Hematopoietic multipotent progenitor cell treated with erythropoietin and hydrocortisone succinate and interleukin-3 and kit ligand, for 6 days (in vitro differentiated cells): ENCODE measurements around the gene GAS6.
"Not testable (repeated sequence)": the region's sequence is repeated elsewhere in the genome, so short reads cannot be mapped to it uniquely, and the experiment has no call there.

ENCODE experiments used
- DNase-seq: peaks from one replicate; pipeline ENCODE4 v3.0.0-alpha.2; 2015

Gene GAS6

DNA sequence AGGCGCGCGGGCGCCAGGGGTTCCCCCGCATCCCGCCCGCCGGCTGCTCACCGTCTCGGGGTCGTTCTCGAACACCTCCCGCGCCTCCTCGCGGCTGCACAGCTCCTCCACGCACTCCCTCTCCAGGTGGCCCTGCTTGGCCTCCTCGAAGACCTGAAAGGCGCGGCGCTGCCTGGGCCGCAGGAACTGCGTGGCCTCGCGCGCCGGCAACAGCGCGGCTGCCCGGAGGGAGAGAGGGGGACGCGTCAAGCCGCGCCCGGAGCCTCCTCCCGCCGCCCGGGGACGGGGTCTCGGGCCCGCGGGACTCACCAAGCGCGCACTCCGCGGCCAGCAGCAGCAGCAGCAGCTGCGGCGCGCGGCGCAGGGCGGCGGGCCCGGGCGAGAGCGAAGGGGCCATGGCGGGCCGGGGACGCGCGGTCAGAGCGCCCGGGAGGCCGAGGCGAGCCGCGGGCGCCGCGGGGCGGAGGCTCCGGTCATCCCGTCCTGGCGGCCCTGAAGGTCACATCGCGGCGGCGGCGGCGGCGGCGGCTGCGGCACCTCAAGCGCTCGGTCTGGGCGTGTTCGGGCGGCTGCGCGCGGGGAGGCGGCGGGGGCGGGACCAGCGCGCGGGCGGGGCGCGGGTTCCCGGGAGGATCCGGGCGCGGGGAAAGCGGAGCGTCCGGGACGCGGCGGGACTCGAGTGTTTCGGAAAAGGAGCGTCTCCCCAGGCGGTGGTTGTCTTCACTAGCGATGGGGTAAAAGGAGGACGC, at the start of gene GAS6:
Gene GAS6, minus strand, starts transcription at position 553 of the 749 bp plus-strand sequence. Its CDS starts 156 bp downstream, at position 397.
- no peak for DNase-seq

DNA sequence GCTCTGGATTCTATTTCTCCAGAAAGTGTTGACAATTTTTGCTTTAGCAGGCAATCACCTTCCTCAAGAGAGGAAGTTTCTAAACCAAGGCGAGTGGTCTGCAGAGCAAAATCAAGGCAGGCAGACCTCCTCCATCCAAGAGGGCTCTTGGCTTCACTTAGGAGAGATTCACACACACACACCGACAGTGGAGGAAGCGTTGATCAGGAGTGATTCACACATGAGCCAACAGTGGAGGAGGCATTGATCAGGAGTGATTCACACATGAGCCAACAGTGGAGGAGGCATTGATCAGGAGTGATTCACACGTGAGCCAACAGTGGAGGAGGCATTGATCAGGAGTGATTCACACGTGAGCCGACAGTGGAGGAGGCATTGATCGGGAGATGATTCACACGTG, 49.5 kb upstream of the GAS6 start:
- DNase-seq = not testable (repeated sequence)

DNA sequence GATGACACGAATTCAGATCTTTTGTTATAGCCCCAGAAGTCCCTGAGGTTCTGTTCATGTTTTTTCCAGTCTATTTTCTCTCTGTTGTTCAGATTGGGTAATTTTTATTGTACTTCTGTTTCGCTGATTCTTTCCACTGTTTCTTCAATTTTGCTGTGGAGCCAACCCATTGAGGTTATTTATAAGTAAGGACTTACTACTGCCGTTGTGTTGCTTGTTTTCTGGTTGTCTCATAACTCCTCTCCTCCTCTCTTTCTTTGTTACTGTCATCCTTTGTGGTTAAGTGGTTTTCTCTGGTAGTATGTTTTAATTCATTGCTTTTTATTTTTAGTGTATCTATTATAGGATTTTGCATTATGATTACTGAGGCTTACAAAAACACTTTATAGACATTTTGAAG, 48.7 kb upstream of the GAS6 start:
- no peak for DNase-seq

DNA sequence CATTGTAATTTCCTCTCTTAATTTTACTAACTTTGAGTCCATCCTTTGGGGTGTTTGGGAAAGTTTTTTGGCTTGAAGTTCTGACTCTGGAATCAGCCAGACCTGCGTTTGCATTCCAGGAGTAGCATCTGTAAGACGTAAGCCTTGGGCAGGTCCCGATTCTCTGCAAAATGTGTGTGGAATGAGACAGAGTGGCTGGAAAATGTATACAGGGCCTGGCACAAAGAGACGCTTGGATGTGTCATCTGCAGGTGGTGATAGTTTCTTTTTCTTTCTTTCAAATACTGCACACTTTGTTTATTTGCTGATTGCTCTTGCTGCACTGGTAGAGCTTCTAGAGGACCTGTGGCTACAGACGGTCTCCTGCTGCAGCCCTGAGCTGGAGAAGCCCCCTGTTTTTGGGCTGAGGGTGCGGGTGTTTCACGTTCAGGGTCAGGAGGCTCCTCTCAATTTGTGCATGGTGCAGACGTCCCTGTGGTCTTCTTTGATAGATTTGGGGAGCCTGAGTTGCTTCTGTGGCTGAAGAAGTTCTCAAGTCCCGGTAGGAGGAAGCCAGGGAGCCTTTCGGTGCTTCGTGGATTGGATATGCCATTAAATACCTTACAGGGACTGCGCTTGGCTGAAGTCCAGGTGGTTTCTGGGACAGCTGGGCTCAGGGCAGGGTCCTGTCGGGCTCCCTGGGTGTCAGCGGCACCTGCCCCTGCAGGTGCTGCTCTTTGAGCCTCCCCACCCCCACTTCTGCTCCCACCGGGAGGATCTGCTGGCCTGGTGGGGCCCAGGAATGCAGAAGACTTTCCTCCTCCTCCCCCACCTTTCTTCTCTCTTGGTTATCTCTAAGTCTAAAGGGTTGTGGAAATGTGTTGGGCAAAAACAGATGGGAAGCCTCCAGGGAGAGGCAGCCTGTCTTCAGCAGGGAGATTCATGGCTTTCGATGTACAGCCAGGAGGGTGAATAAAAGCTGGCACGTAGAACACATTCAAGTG, 44.0 kb upstream of the GAS6 start:
- no peak for DNase-seq

DNA sequence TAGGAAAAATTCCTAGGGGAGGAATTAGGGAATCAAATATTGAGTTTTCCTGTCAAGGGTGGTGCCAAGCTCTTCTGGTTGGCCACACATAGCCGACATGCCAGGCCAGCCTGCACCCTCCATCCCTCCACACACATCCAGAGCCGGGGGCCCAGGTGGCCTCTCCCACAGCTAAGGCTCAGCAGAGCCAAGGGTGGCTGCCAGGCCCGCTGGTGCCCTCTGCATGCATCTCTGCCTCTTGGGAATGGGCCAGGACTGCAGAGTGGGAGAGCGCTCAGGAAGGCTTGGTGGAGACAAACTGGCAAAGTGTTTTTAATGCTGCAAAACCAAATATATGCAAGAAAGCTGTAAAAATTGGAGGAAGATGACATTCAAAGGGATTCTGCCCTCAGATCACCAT, 42.7 kb upstream of the GAS6 start:
- no peak for DNase-seq

DNA sequence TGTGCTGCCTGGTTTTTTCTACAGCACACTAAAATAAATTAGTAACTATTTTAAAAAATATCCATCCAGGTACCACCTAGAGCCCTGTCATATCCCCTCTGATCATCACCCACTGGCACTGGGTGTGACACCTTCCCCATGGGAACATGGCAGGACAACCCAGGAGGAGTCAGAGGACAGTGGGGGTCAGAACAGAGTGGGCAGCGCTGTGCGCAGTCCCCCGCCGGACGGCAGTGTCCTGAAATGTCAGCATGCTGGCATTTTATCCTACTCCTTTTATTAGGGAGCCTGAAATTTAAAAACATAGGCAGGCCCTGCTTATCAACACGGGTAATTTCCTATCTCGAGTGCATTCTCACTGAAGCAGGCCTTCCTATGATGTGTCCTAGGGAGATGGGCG, 42.1 kb upstream of the GAS6 start:
- DNase-seq = no peak

DNA sequence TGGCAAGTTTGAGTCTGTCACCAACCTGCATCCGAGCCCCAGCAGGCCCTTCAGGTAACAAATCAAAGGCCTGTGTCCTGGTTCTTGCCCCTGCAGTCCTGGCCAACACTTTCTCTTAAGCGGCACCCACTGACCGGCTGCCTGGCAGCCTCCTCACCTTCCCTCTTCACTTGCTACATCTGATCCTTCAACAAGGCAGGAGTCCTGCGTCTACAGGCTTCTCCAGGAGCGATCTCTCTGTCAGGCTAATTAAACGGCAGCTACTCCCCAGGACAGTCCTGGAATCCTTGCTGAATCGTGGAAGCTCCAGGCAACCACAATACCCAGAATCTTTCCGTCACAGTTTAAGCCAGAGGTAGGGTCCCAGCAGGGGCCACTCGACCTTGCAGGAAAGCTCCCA, 41.1 kb upstream of the GAS6 start:
- no peak for DNase-seq

DNA sequence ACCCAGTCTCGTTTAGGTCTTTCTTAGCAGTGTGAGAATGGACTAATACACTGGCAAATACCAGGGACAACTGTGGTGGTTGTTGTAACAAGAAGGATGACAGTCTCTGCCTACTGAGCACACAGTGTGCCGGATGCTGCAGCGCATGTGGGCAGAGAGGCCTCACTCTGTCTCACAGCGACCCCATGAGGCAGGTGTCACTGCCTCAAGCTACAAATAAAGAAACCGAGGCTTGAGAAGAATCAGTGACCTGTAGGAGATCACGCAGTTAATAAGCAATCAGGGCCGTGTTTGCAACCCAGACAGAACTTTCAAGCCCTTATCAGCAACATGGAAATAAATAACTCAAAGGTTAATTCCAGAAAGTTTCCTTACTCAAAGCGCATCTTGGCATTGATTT, 40.5 kb upstream of the GAS6 start:
- DNase-seq = peak; percentile 24

DNA sequence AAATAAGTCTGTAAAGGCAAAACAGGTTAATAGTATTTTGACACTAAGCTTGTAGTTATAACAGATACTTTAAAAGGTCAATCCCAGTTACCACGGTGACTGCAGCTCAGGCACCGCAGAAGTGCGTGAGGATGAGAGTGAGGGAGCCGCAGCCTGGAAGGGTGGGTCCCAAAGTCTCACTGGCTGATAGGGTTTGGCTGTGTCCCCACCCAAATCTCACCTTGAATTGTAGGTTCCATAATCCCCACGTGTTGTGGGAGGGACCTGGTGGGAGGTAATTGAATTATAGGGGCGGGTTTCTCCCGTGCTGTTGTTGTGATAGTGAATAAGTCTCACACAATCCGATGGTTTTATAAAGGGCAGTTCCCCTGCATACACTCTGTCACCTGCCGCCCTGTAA, 40.0 kb upstream of the GAS6 start:
- DNase-seq = no peak

DNA sequence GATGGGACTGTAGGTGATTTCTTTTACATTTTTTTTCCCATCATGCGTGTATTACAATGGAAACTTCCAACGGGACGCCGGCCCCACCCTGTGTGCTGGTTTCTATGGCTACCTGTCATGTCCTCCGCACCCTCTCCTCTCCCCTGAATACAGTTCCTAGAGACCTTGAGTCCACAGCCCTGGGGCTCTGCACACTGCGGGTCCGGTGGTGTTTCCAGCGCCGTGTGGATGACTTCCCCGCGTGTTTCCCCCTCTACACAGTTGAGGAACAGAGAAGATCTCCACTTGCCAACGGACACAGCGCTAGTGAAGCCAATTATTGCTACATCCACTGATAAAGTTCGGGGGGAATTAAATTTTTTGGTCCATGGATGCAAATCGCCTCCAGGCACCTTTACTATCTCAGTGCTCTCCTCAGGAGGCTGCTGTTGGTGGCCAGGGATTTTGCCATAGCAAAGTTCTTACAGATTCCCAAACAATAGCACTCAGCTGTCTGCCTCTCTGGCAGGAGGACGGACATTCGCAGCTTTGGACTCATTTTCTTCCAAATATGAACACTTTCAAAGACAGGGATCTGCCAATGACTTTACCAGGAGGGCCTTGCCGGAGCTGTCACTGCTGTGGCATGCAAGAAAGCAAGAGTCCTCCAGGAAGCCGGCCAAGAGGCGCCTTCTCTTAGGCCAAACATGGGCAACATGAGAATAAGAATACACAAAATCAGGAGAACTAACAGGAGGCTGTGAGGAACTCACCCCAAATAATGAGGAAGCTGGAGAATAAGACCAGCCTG, 39.3 kb upstream of the GAS6 start:
- no peak for DNase-seq

DNA sequence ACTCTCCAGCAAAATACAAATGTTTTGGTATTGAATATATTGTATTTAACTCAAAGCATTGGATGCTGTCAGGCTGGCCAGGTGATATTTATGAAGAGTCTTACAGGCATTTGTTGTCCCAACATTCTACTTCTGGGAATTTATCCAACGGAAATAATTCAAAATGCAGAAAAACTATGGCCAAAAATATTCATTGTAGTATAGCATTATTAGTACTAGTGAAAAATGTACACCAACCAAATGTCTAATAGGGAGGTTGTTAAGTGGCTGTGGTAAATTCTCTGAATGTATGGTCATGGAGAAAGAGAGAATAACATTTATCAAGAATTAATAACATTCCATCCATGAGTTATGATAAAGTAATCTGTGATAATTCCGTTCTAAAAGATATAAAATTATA, 38.6 kb upstream of the GAS6 start:
- no peak for DNase-seq

DNA sequence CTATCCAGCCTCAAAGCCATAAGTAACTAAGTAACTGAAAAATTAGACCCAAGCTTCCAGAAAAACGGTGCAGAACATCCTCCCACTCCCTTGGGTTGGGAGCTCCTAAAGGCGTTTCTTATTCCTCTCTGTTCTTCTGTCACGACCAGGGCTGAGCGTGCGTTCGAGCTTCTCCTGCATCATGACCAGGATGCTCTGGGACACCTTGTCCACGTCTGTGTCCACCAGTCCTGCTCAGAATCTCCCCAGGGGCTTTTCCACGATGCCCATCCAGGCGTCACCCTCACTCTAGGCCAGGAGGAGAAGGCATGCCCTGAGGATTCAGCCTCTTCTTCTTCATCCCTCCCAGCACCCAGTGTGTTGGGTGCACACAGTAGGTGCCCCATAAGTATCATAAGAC, 37.8 kb upstream of the GAS6 start:
- no peak for DNase-seq

DNA sequence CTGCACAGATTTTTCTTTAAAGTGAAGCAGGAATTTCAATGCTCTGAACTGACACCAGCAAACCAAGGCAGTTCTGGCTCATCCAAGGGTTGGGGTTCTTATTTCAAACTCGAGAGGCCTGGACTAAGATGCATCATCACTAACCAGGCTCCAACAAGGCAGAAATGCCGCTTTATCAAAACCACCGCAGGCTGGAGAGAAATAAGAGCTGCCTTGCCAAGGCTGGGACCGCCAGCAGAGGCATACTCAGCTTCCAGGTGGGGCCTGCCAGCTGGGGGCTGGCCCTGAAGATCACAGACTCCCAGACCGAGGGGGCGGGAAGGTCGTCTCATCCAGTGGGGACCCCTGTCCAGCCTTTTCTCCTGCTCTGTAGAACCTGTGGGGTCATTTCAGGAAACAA, 37.4 kb upstream of the GAS6 start:
- no peak for DNase-seq

DNA sequence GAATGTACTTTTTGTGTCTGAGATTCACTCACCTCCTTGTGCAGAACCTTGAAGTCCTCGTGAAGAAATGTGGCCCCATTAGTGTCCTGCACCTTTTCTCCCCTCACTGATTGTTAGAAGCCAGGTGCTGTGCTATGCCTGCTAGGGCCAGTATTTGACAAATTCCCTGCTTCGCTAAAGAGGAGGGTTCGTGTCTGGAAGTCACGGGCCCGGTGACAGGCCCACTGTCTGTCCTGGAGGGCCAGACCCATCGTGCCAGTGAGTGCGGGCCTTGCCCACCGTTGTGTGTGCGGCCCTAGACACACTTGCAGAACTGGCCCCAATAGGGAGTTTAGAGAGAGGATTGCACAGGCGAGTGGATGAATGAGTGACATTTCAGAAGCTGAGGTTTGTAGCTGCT, 36.8 kb upstream of the GAS6 start:
- DNase-seq = no peak

DNA sequence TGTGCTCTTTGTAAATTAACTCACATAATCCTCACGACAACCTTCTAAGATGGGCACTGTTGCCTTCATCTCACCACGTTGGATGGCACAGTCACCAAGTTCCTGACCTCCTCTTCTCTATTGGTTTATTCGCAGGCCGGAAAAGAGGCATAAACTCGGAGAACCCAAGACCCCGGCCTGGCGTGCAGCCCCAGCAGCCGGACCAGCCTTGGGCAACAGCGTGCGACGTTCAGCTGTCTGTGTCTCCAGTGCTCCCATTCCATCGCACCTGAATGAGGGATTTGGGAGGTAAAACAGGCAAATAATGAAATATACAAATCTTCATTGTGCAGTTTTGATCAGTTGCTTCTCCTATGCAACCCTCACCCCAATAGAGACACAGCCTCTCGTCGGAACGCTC, 34.5 kb upstream of the GAS6 start:
- DNase-seq = no peak

DNA sequence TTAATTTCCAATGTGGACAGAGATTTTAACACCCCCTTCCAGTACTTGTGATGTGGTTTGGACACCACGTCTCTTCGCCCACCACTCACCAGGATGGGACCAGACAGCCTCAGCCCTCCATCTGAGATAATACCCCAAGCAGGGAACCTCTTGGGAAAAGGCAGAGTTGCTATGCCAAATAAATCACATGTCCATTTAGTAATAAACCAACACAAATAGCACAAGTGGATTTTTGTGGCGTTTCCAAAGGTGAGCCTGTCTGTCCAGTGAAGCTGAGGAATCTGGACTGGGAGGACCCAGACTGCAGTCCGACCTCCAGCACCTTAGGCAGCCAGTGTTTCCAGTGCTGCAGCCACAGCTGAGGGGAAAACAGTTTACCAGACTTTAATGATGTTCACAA, 34.1 kb upstream of the GAS6 start:
- DNase-seq = no peak

DNA sequence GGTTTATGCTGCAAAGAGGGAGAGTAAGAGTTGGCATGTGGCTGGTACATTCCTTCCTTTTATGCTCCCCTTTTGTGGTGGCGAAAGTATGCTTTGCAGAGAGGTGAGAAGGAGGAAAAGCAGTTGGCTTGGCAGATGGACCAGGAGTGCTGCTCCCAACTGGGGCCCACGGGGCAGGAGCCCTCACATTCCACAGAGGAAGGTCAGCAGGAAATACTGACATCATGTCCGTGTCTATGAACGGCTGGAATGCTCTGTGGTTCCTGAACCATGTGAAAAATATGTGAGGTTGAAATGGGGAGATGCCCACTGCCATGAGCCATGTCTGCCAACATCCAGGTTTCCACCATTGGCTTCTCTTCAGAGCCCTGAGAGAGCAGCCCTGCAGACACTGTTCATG, 33.3 kb upstream of the GAS6 start:
- no peak for DNase-seq

DNA sequence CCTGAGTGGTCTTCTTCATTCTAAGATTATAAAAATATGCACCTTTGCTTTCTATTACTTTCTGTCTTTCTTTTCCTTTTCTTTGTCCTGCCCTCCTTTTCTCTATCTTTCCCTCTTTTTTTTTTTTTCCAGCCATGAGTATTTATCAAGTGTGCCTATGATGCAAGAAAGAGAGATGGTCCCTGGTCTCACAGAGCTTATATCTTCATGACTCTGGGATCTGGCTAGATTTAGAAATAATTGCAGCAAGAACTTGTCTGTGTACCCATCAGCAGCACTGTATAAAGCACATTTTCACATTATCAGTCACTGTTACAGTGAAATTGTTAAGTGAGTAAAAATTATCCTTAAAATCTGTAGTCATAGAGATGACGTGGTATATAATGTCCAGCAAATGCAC, 31.6 kb upstream of the GAS6 start:
- no peak for DNase-seq

DNA sequence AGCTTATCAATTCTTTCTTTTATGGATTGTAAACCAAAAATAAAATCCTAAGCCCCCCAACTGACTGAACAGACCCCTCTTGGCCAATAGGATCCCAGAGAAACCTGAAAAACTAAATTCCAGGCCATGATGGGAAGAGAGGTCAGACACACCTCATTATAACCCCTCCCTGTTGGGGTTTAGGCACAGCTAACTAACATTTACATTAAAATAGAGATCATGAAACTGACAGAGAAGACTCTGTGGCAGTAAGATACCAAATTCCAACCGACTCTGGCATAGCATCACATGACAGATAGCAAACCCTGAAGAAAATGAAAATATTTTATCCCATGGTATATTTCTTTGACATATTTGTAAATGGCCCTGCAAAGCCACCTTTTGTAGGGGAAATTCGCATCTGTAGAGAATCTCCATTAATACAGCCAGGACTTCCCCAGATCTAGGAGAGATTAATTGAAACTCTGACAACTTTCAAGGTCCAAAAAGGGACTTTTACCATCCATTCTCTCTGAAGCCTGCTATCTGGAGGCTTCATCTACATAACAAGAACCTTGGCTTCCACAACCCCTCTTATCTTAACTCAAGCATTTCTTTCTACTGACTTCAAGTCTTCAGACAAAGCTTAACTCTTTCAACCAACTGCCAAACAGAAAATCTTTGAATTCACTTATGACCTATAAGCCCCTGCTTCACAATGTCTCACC, 27.1 kb upstream of the GAS6 start:
- DNase-seq = peak; percentile 30

DNA sequence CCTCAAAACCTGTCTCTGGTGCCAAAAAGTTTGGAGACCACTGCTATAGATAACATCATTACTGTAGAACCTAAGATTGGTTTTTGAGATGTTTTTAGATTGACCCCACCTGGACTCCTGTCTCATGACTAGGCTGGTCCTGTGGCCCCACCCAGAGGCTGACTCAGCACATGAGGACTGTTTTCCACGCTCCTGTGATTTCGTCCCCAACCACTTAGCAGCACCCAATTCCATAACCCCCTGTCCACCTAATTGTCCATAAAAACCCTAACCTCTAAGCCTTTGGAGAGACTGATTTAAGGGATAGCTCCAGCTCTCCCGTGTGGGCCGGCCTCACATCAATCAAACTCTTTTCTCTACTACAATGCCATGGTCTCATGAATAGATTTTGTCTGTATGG, 25.6 kb upstream of the GAS6 start:
- no peak for DNase-seq

DNA sequence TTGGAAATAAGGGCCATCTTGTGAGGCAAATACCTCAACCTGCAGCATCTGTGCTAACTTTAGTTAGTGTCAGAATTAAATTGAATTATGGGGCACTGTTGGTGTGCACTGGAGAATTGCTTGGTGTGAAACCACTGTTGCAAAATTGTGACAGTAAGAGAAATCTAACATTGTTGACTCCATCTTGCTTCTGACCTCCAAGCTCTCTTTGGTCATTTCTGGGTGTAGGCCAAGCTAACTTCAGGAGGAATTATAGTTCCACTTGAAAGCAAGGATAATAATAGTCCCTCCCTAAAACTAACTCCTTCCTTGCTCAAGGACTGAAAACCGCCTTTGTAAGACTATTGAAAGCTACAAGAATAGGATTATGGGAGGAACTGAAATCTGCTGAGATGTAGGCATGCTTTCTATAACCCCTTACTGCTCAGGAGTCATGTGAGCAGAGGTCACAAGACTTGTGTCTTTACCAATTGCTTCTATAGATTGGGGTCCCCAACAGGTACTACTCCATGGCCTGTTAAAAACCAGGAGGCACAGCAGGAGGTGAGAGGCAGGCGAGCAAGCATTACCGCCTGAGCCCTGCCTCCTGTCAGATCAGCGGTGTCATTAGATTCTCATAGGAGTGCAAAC, 24.9 kb upstream of the GAS6 start:
- DNase-seq = no peak

DNA sequence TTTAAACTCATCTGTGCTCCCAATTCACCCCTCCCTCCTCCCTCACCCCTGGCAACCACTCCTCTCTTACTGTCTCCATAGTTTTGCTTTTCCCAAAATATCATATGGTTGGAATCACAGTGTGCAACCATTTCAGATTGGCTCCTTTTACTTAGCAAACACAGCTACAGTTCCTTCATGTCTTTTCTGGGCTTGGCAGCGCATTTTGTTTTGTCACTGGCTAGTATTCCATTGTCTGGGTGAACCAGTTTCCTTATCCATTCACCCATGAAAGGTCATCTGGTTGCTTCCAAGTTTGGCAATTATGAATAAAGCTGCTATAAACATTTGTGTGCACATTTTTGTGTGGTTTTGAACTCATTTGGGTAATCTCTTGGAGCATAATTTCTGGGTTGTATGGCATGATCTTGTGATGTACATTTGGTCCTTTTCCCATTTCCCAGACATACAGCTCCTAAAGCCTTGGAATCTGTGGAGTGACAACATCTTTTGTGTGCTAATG, 23.9 kb upstream of the GAS6 start:
- DNase-seq = no peak
